Esophagus squamous epithelium (tissue), 5 donors: ENCODE results near the gene CUL3. TPM values are rescaled to one million over a fixed set of nuclear protein-coding genes. Genes with fewer than 3 reads are reported as not detected.
"Not testable (repeated sequence)": the region's sequence is repeated elsewhere in the genome, so short reads cannot be mapped to it uniquely, and the experiment has no call there.

Experiments used
- DNase-seq: peaks from one replicate; lab custom pipeline; 2025; lab: John Stamatoyannopoulos, UW
- H3K27ac ChIP-seq, 4 donors: fragments of 200-600 bp; sonication (generic); one replicate each; pipeline ENCODE4 v1.5.1; 2016 to 2019; ENCODE audit warnings: mild to moderate bottlenecking in 1 of 4
- H3K27me3 ChIP-seq, 4 donors: fragments of 200-600 bp; sonication (generic); 1 replicate in 3 of 4; 2 replicates in 1 of 4; pipeline versions ENCODE4 v1.5.1 to v1.6.0; 2017 to 2021; ENCODE audit warnings: antibody characterized with exemption in 1 of 4
- H3K36me3 ChIP-seq, 3 donors: fragments of 200-600 bp; sonication (generic); one replicate each; pipeline ENCODE4 v1.5.1; 2016 to 2019
- H3K4me1 ChIP-seq, 3 donors: fragments of 200-600 bp; sonication (generic); one replicate each; pipeline ENCODE4 v1.5.1; 2017 to 2019
- H3K4me3 ChIP-seq, 4 donors: fragments of 200-600 bp; sonication (generic); 1 replicate in 3 of 4; 2 replicates in 1 of 4; pipeline ENCODE4 v1.5.1; 2016 to 2019; ENCODE audit warnings: mild to moderate bottlenecking in 2 of 4, moderate library complexity in 1 of 4
- H3K9me3 ChIP-seq, 3 donors: fragments of 200-600 bp; sonication (generic); one replicate each; pipeline ENCODE4 v1.5.1; 2016 to 2019
- CTCF ChIP-seq, 6 experiments: fragments of 450-650 bp in 4 of 6; fragments of 200-600 bp in 2 of 6; sonication (generic) in 2 of 6; IDR thresholded peaks; one replicate each; pipeline ENCODE4 v1.5.1; 2016 to 2019; ENCODE audit warnings: antibody characterized with exemption in 6 of 6, mild to moderate bottlenecking in 4 of 6, moderate library complexity in 4 of 6
- POLR2A ChIP-seq, 4 donors: fragments of 450-650 bp; IDR thresholded peaks; one replicate each; pipeline ENCODE4 v1.6.1; 2017; ENCODE audit warnings: antibody characterized with exemption in 4 of 4, mild to moderate bottlenecking in 4 of 4, moderate library complexity in 3 of 4
- WGBS, 2 donors: methylation state at CpG; one replicate each; pipeline ENCODE4 v1.1.5; 2018; 5-methylcytosine and 5-hydroxymethylcytosine counted together
- intact Hi-C: fragments of 100-400 bp; cut with DNase I; formaldehyde crosslinking; loops from one replicate; pipeline ENCODE4 v1.15.0; 2022
- total RNA-seq, 4 donors: library from RNA; depleted of rRNA; stranded (reverse); fragments of >200 nt; gene quantifications; one replicate each; pipeline ENCODE4 v1.1.0, GENCODE V29; 2016
- donor health status: DM: yes; HTN: yes; CAD: no.

Gene CUL3
- total RNA-seq, 4 donors from 2014 or later, result 59.7 to 91.4 (median 85.2) TPM

GRCh38 chr2:224613543-224614286, 28.6 kb upstream of the CUL3 start:
- Histone ChIP-seq H3K9me3 (peaks cover 0 to 2% (median 0%) of the 10 kb centered on the region in 3 donors), H3K27ac (no peak overlapping the region), H3K27me3 (no peaks in the 10 kb centered on the region), H3K4me1 (no peaks in the 10 kb centered on the region), H3K4me3 (no peak overlapping the region), H3K36me3 (no peaks in the 10 kb centered on the region)
- intact Hi-C loops, result no loop called here
- DNase-seq, result no peak
- TF ChIP-seq CTCF (IDR thresholded peaks at IDR 0.05) (no peak), POLR2A (IDR thresholded peaks at IDR 0.05) (no peak)
- WGBS, 2 donors, result 81 to 91% methylated on average over 4 of the region's 4 CpGs

- intact Hi-C loops, result no loop called here
- Histone ChIP-seq H3K9me3 (no peaks in the 10 kb centered on the region), H3K27me3 (no peaks in the 10 kb centered on the region), H3K4me3 (no peak overlapping the region), H3K36me3 (no peaks in the 10 kb centered on the region), H3K4me1 (no peaks in the 10 kb centered on the region), H3K27ac (no peak overlapping the region)
- no peak for DNase-seq
- TF ChIP-seq CTCF (IDR thresholded peaks at IDR 0.05) (no peak), POLR2A (IDR thresholded peaks at IDR 0.05) (no peak)
- WGBS, 2 donors, result 68 to 78% methylated on average over 5 of the region's 5 CpGs
Observed at GRCh38 chr2:224612578-224612977, 27.4 kb upstream of the CUL3 start.

GRCh38 chr2:224611938-224612337, 26.8 kb upstream of the CUL3 start:
- Histone ChIP-seq H3K27ac (no peak overlapping the region), H3K4me1 (no peaks in the 10 kb centered on the region), H3K36me3 (no peaks in the 10 kb centered on the region), H3K4me3 (no peak overlapping the region), H3K9me3 (no peaks in the 10 kb centered on the region), H3K27me3 (no peaks in the 10 kb centered on the region)
- 38 to 62% methylated on average over 1 of the region's 3 CpGs for WGBS, 2 donors
- no peak for TF ChIP-seq CTCF (IDR thresholded peaks at IDR 0.05)
- no peak for TF ChIP-seq POLR2A (IDR thresholded peaks at IDR 0.05)
- intact Hi-C loops, result no loop called here
- no peak for DNase-seq

- no peak for DNase-seq
- Histone ChIP-seq H3K36me3 (no peaks in the 10 kb centered on the region), H3K4me1 (no peaks in the 10 kb centered on the region), H3K4me3 (no peak overlapping the region), H3K9me3 (no peaks in the 10 kb centered on the region), H3K27me3 (no peaks in the 10 kb centered on the region), H3K27ac (no peak overlapping the region)
- TF ChIP-seq CTCF (IDR thresholded peaks at IDR 0.05), result no peak
- TF ChIP-seq POLR2A (IDR thresholded peaks at IDR 0.05), result no peak
- 45 to 55% methylated on average over 3 of the region's 3 CpGs for WGBS, 2 donors
- intact Hi-C loops, result no loop called here
Observed at GRCh38 chr2:224608104-224608503, 22.9 kb upstream of the CUL3 start.

- WGBS, 2 donors, result 74 to 87% methylated on average over 5 to 9 of the region's 42 CpGs
- intact Hi-C loops, H3K4me3 ChIP-seq: not testable (repeated sequence)
Observed at GRCh38 chr2:224603746-224604500, 18.8 kb upstream of the CUL3 start.

GRCh38 chr2:224602778-224603375, 17.7 kb upstream of the CUL3 start:
- not testable (repeated sequence) for H3K4me3 ChIP-seq

More at GRCh38 chr2:224603746-224604500, 18.8 kb upstream of the CUL3 start:
- not testable (repeated sequence) for H3K27ac ChIP-seq, H3K4me1 ChIP-seq, DNase-seq, H3K9me3 ChIP-seq, H3K36me3 ChIP-seq, H3K27me3 ChIP-seq

More at GRCh38 chr2:224602778-224603375, 17.7 kb upstream of the CUL3 start:
- H3K4me1 ChIP-seq, intact Hi-C loops, H3K27me3 ChIP-seq, DNase-seq, H3K36me3 ChIP-seq, H3K27ac ChIP-seq, H3K9me3 ChIP-seq: not testable (repeated sequence)
- 62 to 72% methylated on average over 7 to 8 of the region's 17 CpGs for WGBS, 2 donors
